IPS-11a (cell line): ENCODE results near the gene VTI1A.

ENCODE experiments used
- H3K4me3 ChIP-seq: one replicate; pipeline ENCODE4 v1.5.1; 2013; ENCODE audit warnings: low read depth, low read length, control low read depth

Gene VTI1A

GRCh38 chr10:112799726-112800510, 352.9 kb downstream of the VTI1A start:
- no peak overlapping the region for H3K4me3 ChIP-seq

DNA sequence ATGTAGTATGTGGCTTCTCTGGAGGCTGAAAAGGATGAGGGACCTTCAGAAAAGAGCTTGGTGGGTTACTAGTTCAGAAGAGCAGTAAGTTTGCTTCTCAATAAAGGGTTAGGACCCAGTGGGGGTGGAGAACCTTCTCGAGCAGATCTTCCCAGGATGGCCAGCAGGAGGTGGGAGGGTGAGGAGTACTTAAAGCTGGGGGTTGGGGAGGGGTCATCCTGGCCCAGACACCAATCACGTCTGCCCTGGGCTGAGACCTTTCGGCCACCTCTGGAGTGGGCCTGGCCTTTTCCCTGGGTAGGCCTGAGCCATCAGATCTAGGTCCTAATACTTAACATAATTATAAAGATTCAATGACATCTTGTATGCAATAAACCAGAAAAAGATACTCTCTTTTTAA, 354.0 kb downstream of the VTI1A start:
- H3K4me3 ChIP-seq, result no peak overlapping the region

GRCh38 chr10:112801748-112802147, 354.7 kb downstream of the VTI1A start:
- no peak overlapping the region for H3K4me3 ChIP-seq

DNA sequence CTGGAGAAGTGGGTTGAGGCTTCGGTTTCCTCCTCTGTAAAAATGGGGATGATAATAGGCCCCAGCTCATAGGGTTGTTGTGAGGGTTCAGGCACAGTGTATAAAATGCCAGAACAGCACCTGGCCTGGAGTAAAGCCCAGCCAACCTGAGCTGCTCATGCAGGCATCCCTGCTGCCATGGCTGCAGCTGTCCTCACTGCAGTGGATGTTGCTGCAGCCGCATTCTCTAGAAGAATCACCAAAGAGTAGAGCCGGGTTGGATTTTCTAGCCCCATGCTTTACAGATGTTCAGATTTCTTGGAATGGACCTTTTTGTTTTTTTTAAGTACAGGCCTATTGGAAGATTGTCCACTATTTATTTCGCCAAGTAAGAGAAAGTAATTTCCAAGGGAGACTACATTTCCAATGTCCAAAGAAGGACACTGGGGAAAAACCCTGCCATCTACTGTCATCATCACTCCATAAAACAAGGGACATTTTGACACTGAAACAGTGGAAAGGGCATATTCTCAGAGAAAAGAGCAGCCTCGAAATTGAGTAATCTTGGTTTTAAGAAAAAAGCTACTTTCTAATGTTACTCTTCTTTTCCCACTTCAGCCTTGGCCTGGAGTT, 355.5 kb downstream of the VTI1A start:
- no peak overlapping the region for H3K4me3 ChIP-seq

- H3K4me3 ChIP-seq, result no peak overlapping the region
Measured at GRCh38 chr10:112803961-112804401, 357.0 kb downstream of the VTI1A start.

GRCh38 chr10:112805254-112805590, 358.2 kb downstream of the VTI1A start:
- no peak overlapping the region for H3K4me3 ChIP-seq

DNA sequence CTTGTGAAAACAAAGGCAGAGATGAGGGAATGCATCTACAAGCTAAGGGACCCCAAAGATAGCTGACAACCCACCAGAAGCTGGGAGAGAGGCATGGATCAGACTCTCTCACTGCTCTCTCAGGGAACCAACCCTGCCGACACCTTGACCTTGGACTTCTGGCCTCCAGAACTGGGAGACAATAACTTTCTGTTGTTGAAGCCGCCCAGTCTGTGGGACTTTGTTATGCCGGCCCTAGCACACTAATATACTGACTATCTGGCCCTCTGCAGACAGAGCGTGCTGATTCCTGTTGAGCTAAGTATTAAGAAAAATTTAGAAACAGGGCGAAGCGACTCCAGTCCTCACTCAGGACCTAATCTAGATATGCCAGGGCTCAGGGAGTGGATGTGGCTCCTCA, 358.7 kb downstream of the VTI1A start:
- no peak overlapping the region for H3K4me3 ChIP-seq

DNA sequence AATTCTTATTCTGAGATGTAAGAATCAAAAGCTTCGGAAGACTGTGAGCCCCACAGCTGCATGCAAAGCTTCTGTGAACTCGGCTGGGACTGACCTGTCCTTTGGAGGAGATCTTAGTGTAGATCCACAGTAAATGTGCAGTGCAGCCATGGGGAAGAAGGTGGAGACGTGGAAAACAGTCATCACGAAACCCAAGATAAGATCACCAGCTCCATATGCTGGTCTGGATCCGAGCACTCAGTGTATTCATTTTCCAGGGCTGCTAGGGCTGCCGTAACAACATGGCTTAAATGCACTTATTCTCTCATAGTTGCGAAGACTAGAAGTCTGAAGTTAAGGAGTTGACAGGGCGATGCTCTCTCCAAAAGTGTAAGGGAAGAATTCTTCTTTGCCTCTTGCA, 360.0 kb downstream of the VTI1A start:
- H3K4me3 ChIP-seq, result no peak overlapping the region

- H3K4me3 ChIP-seq, result no peak overlapping the region
Measured at GRCh38 chr10:112809736-112810135, 362.7 kb downstream of the VTI1A start.

DNA sequence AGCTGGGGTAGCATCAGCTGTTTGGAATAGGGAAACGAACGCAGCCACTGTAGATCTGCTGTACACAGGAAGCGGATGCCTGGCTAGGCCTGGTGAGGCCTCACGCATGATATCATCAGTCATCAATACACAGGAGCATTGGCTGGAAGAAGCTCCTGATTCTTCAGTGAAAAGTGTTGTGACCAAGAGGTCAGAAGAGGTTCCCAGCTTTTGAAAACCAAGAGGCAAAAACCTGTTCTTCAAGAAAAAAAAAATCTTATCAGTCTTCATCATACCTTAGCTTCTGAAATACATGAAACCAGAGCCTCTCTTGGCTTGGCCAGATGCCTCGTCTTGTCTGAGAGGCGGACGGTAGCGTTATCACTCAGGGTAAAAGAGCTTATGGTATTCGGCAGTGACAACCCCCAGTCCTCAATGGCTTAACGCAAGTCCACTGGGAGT, 363.7 kb downstream of the VTI1A start:
- H3K4me3 ChIP-seq, result no peak overlapping the region

DNA sequence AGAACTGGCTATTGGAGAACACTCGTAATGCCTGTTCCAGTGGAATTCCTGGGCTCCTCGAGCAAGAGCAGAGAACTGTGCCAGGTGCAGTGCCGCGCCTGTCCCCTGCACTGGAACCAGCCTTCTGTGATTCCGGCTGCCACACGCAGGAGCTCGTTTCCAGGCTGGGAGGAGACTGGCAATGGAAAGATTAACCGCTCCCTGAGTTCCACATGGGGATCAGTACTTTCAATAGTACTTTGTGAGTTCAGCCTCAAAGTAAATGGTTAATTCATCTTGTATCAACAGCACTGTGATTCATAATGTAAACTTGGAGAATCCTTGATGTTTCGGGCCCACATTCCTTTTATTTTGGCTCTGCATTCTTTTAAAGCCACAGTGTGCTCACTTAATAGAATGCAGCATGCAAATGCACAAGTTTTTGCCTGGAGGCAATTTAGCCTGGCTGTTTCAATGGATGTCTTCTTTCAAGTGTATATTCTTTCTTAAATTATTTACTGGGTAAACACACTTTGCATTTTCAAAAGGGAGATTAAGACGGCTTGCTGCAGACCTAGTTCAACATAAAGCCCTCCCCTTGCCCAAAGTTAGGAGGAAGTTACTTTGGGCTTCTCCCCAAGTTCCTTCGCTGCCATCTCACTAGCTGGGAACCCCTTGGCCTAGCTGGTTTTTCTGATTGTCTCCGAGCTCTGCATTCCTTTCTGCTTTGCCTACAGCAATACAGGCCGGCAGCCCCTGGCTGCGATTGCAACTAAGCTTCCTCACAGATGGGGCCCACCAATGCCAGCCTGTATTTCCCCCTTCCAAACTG, 364.9 kb downstream of the VTI1A start:
- H3K4me3 ChIP-seq, result no peak overlapping the region

GRCh38 chr10:112812586-112812985, 365.6 kb downstream of the VTI1A start:
- no peak overlapping the region for H3K4me3 ChIP-seq

- no peak overlapping the region for H3K4me3 ChIP-seq
Measured at GRCh38 chr10:112813866-112814591, 367.0 kb downstream of the VTI1A start.

- no peak overlapping the region for H3K4me3 ChIP-seq
Measured at GRCh38 chr10:112815269-112816032, 368.4 kb downstream of the VTI1A start.

- no peak overlapping the region for H3K4me3 ChIP-seq
Measured at GRCh38 chr10:112816033-112816430, 369.0 kb downstream of the VTI1A start.

DNA sequence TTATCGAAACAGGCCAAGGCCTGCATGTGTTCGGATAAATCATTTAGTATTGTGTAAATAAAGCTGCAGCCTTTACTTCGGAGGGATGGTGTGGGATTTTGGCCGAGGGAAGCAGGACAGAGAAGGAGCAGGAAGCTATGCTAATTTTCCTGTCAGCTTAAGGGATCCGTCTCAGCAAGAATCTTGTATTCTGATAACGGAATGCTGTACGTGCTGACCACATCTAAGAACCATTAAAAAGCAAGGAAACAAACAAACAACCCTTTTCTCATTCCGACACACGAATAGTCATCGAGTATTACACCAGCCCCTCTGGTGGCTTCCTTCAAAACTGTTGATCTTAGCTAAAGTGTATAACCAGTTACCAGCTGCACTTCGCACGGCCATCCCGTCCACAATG, 369.9 kb downstream of the VTI1A start:
- no peak overlapping the region for H3K4me3 ChIP-seq

DNA sequence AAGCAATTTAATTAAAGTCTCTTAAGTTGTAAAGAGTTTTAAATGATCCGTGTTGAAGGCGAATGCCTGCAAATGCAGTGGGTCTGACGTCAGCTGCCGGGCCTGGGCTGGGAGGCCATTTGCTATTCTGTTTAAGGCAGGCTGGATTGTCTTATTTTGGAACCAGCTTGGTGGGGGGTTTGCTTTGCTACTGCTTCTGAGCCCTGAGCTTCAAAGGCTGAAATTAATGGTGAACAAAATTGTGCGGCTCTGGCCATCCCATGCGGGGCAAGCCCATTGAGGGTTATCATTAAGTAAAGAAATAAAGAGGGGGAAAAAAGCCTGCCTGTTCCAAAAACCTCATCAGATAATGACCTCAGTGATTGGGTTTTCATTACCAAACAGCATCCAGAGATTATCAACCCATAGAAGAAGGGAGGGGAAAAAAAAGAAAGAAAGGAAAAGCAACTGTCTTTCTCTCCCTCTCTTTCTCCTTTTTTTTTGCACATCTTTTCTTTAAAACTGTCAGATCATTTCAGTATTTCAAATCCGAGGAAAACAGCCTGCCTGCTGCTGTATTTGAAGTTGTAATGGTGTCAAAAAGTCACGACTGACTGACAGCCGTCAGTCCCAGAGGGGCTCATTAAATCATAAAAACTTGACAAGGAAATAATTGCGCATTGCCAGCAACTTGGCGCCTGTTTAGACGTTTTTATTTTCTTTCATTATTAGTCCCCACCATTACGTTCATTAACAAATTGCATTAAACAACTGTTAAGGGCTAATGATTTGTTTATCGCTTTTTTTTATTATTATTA, 371.2 kb downstream of the VTI1A start:
- H3K4me3 ChIP-seq, result no peak overlapping the region

GRCh38 chr10:112819231-112819630, 372.2 kb downstream of the VTI1A start:
- H3K4me3 ChIP-seq, result no peak overlapping the region

- no peak overlapping the region for H3K4me3 ChIP-seq
Measured at GRCh38 chr10:112820320-112820719, 373.3 kb downstream of the VTI1A start.

DNA sequence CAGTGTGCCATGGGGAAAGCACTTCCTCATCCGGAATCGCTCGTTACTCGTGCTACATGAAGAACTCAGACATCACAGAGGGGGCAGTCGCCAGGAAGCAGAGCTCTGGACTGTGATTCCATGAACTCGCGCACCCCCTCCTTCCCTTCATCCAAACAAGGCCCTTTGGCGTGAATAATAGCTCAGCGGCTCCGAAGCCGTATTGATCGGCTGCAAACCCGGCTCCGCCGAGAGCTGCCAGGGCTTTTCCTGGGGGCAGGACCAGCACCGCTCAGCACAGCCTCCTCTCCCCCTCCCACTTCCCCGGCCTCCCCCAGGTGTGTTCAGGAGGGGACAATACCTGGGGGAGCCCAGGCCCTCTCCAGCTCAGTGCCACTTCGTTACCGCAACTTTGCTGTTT, 374.0 kb downstream of the VTI1A start:
- no peak overlapping the region for H3K4me3 ChIP-seq
